ENCODE data around the gene DPP6.

The DPP6 gene

DNA sequence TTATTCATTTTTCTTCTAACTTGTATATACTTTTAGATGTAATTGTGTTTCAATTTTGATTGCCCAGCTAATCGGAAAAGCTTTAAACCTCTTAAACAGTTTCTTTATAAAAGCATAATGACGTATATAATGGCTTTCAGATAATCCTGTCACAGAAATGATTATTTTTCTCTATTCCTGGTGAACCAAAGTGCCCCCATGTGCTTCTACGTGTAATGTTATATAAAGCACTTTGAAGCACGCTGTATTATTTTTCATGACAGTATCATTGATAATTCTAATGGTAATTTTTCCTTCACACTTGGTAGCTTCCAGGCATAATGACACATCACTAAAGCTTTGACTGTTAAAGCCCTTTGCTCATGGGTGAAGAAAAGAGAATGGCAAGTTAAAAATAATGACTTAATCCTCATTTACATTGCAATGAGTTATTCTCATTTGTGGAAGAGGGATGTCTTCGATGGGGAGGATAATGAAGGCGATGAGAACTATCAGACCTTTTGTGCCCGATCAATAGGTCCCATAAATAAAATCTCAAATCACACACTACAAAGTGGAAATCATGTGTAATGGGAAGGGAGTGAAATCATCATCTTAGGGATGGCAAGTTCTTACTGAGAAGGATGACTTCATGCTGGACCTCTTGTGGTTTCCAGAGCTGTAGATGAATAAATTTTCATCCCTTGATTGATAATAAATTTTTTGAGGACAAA, 460.1 kb downstream of the DPP6 start:
- no peak for DNase-seq (ENCODE audit: low read depth in 2 of 2, low spot score in 1 of 2)

GRCh38 chr7:154517768-154518167, 465.6 kb downstream of the DPP6 start:
- no peak for DNase-seq (ENCODE audit: low read depth in 2 of 2, low spot score in 1 of 2)

DNA sequence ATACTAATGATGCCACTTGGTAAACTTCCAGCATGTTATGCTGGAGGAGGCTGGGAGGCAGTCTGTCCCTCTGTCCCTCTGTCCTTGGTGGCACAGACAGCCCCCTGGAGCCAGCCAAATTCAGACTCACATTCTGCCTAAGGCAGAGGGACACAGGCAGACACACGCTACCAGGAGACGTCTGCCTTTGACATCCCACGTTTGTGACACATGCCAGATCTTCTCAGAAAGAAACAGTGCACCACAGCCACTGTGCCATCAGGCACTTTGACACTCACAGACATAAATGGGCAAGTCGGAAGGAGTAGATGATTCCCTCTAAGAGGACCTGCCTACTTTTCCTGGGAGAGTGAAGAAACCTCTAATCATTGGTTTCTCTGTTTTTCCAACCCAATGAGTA, 467.0 kb downstream of the DPP6 start:
- no peak for DNase-seq (ENCODE audit: low read depth in 2 of 2, low spot score in 1 of 2)

DNA sequence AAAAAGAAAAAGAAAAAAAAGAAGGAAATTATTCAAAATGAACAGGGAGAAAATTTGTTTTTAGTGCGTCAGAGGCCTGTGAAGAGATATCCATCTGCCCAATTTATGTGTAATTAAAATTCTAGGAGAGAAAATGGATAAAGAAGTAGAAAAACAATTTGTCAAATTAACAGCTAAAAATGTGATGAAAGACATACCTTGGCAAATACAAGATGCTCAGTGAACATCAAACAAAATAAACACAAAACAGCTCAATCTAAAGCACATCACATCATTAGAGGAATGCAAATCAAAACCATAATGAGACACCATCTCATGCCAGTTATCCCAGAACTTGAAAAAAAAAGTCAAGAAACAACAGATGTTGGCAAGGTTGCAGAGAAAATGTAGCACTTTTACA, 477.9 kb downstream of the DPP6 start:
- no peak for DNase-seq (ENCODE audit: low read depth in 2 of 2, low spot score in 1 of 2)

DNA sequence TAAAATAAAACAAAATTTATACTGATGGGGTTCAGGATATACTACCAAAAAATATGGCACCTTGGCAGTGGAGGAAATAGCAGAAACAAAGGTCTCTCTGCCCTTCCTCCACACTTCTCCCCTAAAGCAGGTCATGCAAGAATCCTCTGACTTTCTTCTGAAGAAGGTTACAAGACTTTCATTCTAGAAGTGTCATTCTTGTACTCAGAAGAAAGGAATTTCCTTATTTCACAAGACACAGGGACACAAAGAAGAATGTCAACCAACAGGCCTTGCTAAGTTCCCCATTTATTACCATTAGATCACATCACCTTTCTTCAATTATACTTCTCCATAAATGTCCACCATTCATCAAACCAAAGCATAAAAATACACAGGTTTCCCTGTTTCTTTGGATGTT, 480.6 kb downstream of the DPP6 start:
- DNase-seq (ENCODE audit: low read depth in 2 of 2, low spot score in 1 of 2): no peak

DNA sequence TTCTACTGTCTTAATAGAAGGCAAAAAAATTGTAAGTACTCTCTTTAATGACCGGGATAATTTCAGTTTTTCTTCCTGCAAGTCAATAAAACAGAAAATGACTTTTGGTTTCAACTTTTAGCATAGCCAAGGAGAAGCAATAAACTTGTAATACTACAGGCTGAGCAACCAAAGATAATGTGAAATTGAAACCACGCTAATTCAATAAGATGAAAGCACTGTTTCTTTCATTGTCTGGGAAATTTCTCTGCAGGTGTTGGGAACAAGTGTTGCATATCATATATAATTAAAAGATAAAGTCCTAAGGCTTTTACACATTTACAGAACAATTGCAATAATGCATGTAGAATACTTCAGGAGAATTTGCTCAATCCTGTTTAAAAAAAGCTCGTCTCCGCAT, 488.4 kb downstream of the DPP6 start:
- no peak for DNase-seq (ENCODE audit: low read depth in 2 of 2, low spot score in 1 of 2)

DNA sequence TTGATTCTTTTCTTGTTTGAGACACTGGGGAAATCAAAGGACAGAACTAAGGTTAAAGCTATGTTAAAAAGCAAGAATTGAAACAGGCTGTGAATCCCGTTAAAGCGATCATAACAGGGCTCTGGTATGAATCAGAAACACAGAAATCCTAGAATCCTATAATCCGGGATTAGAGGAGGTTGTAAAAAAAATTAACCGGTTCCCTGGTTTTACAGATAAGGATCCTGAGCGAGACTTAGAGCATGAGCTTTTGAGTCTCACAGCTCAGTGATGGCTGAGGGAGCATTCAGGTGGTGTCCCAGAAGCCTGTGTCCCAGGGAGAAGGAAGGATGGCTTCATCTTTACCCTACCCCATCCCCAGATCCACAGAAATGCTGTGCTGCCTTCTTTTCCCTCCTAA, 489.4 kb downstream of the DPP6 start:
- DNase-seq (ENCODE audit: low read depth in 2 of 2, low spot score in 1 of 2): no peak

GRCh38 chr7:154546946-154547587, 494.9 kb downstream of the DPP6 start:
- DNase-seq (ENCODE audit: low read depth in 2 of 2, low spot score in 1 of 2): no peak

DNA sequence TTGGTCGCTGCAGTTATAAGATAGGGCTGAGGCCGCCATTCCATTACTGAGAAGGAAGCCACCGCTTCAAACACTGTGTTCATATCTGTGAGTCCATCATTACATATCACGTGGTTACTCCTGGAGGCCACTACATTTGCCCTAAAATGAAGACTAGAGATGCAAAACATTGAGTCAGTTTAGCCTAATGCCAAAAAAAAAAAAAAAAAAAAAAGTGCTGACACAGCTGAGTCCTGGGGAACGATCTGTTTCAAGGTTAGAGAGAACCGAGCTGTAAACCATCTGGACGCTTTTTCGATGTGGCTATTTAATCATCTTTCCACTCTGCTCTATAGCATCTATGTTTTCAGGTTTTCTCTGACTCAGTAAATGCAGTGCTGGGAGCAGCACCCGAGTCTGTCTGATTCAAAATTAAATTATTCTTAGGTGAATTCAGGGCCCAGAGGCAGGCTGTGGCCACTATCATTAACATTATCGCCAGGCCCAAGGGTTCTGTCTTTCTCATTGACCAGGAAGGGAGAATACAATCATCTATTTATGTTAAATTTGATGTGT, 501.6 kb downstream of the DPP6 start:
- DNase-seq (ENCODE audit: low read depth in 2 of 2, low spot score in 1 of 2): no peak

DNA sequence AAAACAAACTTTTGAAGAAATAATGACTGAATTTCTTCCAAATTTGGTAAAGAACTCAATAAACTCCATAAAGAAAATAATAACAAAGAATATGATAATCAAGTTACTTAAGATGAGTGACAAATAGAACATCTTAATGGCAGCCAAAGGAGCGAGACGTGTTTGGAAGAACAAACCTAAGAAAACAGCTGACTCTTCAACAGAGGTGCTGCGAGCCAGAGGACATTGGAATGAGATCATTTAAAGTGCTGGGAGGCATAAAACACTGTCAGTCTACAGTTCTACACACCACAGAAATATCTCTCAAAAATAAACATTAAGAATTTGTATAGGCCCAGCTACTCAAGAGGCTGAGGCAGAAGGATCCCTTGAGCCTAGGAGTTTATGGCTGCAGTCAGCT, 507.3 kb downstream of the DPP6 start:
- DNase-seq (ENCODE audit: low read depth in 2 of 2, low spot score in 1 of 2): no peak

GRCh38 chr7:154564676-154565075, 512.5 kb downstream of the DPP6 start:
- no peak for DNase-seq (ENCODE audit: low read depth in 2 of 2, low spot score in 1 of 2)

GRCh38 chr7:154566877-154567276, 514.7 kb downstream of the DPP6 start:
- no peak for DNase-seq (ENCODE audit: low read depth in 2 of 2, low spot score in 1 of 2)

- no peak for DNase-seq (ENCODE audit: low read depth in 2 of 2, low spot score in 1 of 2)
These were observed 516.1 kb downstream of the DPP6 start for GRCh38 chr7:154568346-154568745.

- DNase-seq (ENCODE audit: low read depth in 2 of 2, low spot score in 1 of 2): no peak
These were observed 517.7 kb downstream of the DPP6 start for GRCh38 chr7:154569916-154570315.

- no peak for DNase-seq (ENCODE audit: low read depth in 2 of 2, low spot score in 1 of 2)
These were observed 519.6 kb downstream of the DPP6 start for GRCh38 chr7:154571772-154572171.

GRCh38 chr7:154574235-154574634, 522.0 kb downstream of the DPP6 start:
- no peak for DNase-seq (ENCODE audit: low read depth in 2 of 2, low spot score in 1 of 2)

GRCh38 chr7:154575497-154575896, 523.3 kb downstream of the DPP6 start:
- no peak for DNase-seq (ENCODE audit: low read depth in 2 of 2, low spot score in 1 of 2)

- DNase-seq (ENCODE audit: low read depth in 2 of 2, low spot score in 1 of 2): no peak
These were observed 524.4 kb downstream of the DPP6 start for GRCh38 chr7:154576604-154577003.

DNA sequence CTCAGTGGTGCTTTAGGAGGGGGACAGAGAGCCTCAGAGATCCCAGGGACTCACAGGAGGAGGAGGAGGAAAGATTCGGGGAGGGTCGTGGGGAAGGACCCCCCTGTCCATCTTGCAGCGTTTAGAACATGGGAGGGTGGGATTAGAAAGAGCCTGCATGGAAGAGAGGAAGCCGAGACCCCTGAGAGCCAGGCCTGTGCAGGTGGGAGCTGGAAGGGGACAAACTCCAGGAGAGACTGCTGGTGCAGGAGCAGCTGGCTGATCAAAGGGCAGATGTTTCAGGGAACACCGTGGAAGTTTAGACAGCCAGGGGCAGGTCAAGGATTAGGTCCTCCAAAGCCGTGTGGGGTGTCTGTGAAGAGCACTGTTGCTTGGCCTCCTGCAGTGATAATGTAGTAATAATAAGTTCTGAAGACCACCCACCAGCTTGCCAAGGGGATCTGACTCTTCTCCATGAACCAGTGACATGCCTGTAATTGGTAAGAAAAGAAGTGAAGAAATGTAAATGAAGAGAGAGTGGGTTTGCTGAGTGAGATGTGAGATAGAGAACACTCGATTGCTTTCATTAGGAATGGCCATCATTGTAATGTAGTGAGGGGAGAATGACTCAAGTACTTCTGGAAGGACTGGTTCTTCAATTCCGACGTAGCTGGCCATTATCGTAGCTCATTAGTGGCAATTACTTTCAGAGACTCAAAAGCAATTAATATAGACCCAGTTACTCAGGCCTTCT, 525.1 kb downstream of the DPP6 start:
- no peak for DNase-seq (ENCODE audit: low read depth in 2 of 2, low spot score in 1 of 2)

DNA sequence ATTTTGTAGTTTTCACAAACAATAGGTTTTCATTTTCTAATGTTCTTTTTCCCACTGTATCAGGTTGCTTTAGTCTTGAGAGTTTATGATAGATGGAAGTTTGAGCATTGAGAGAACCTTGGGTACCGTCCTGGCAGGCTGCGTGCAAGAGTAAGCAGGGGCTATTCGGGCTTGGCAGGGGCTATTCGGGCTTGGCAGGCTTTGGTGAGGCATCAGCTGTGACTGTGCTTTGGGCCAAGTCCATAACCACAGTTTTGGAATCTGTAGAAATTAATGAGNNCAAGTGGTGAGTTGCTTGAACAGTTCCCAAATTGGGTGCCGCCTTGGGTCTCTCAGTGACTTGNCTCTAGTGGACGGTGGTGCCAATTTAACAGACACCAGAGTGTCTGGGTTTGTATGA, 526.1 kb downstream of the DPP6 start:
- no peak for DNase-seq (ENCODE audit: low read depth in 2 of 2, low spot score in 1 of 2)

GRCh38 chr7:154579711-154580110, 527.5 kb downstream of the DPP6 start:
- DNase-seq (ENCODE audit: low read depth in 2 of 2, low spot score in 1 of 2): no peak

- DNase-seq (ENCODE audit: low read depth in 2 of 2, low spot score in 1 of 2): no peak
These were observed 529.2 kb downstream of the DPP6 start for GRCh38 chr7:154581251-154581890.

All from stimulated activated CD8-positive, alpha-beta memory T cell treated with anti-CD3 and anti-CD28 coated beads, Interleukin-4, amount 100 ng/mL, for 4 hours (primary cell).